Gastrocnemius medialis (tissue), 4 donors: Measurements from ENCODE around the gene CALM1. TPM values are rescaled to one million over a fixed set of nuclear protein-coding genes. Genes with fewer than 3 reads are reported as not detected.

Experiments used
- ATAC-seq, 2 donors: fragments of 150-250 bp; one replicate each; pipeline ENCODE4 v1.9.1; 2016
- DNase-seq, 2 donors: peaks; one replicate each; pipeline ENCODE4 v3.0.0-alpha.2; 2019
- H3K27ac ChIP-seq, 4 donors: fragments of 200-600 bp; sonication (generic); 1 replicate in 1 of 4; 2 replicates in 3 of 4; pipeline ENCODE4 v1.5.1; 2016 to 2018; ENCODE audit warnings: mild to moderate bottlenecking in 2 of 4, moderate library complexity in 1 of 4
- H3K27me3 ChIP-seq, 3 donors: fragments of 200-600 bp; sonication (generic) in 2 of 3; 1 replicate in 1 of 3; 2 replicates in 2 of 3; pipeline versions ENCODE4 v1.5.1 to v1.6.0; 2016 to 2019; ENCODE audit warnings: mild to moderate bottlenecking in 1 of 3, moderate library complexity in 1 of 3
- H3K36me3 ChIP-seq, 2 donors: fragments of 200-600 bp; sonication (generic) in 1 of 2; one replicate each; pipeline ENCODE4 v1.5.1; 2017 to 2018
- H3K4me1 ChIP-seq, 2 donors: fragments of 200-600 bp; sonication (generic) in 1 of 2; one replicate each; pipeline ENCODE4 v1.5.1; 2016 to 2017; ENCODE audit warnings: mild to moderate bottlenecking in 2 of 2
- H3K4me3 ChIP-seq, 4 donors: fragments of 200-600 bp; sonication (generic) in 3 of 4; 1 replicate in 1 of 4; 2 replicates in 3 of 4; pipeline ENCODE4 v1.5.1; 2016 to 2019; ENCODE audit warnings: mild to moderate bottlenecking in 2 of 4
- H3K9me3 ChIP-seq, 3 donors: fragments of 200-600 bp; sonication (generic) in 2 of 3; 1 replicate in 1 of 3; 2 replicates in 2 of 3; pipeline ENCODE4 v1.5.1; 2016 to 2019
- POLR2A ChIP-seq, 2 donors: fragments of 450-650 bp; IDR thresholded peaks; one replicate each; pipeline ENCODE4 v1.6.1; 2017; ENCODE audit warnings: antibody characterized with exemption in 2 of 2, mild to moderate bottlenecking in 2 of 2, moderate library complexity in 2 of 2
- in situ Hi-C, 4 donors: fragments of 200-750 bp; cut with MboI; loops; one replicate each; pipeline versions ENCODE4 v1.15.0 to v1.8.0; 2017; ENCODE audit warnings: low sequenced_read_pairs in 4 of 4
- intact Hi-C: fragments of 100-400 bp; cut with DNase I; formaldehyde crosslinking; loops from one replicate; pipeline ENCODE4 v1.15.1; 2023; ENCODE audit warnings: low total_unique reads
- total RNA-seq, 4 donors: library from RNA; depleted of rRNA; stranded (reverse); fragments of >200 nt; gene quantifications; one replicate each; pipeline versions ENCODE4 v1.1.0 to v1.2.3, GENCODE V29; 2016
- TF ChIP-seq, protein P1 (sequence below), 5 experiments: fragments of 450-650 bp in 3 of 5; fragments of 200-600 bp in 2 of 5; sonication (generic) in 2 of 5; IDR thresholded peaks in 4 of 5; conservative IDR thresholded peaks in 1 of 5; 1 replicate in 4 of 5; 2 replicates in 1 of 5; pipeline ENCODE4 v1.5.1; 2016 to 2019; ENCODE audit warnings: antibody characterized with exemption in 5 of 5, mild to moderate bottlenecking in 3 of 5, moderate library complexity in 3 of 5

The CALM1 gene
- total RNA-seq, 4 donors from 2014 or later, result 466 to 1,278 (median 1,009) TPM

DNA sequence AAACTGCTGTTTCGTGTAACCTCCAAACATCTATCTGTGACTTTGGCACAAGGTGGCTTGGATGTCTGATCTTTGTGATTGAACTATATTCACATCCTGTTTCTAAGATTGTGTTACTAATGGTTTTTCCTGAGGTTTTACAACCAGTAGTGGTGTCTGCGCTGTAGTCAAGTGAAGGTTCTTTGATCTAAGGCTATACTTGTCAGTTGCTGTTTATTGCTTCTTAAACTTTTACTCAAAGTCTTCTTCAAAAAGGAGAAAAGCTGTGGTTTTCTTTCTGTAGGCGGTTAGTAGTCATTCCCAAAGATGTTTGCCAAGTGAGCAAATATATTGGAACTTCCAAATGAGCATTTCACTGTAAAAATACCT lies 12.3 kb upstream of the CALM1 start:
- TF ChIP-seq, protein P1, sequence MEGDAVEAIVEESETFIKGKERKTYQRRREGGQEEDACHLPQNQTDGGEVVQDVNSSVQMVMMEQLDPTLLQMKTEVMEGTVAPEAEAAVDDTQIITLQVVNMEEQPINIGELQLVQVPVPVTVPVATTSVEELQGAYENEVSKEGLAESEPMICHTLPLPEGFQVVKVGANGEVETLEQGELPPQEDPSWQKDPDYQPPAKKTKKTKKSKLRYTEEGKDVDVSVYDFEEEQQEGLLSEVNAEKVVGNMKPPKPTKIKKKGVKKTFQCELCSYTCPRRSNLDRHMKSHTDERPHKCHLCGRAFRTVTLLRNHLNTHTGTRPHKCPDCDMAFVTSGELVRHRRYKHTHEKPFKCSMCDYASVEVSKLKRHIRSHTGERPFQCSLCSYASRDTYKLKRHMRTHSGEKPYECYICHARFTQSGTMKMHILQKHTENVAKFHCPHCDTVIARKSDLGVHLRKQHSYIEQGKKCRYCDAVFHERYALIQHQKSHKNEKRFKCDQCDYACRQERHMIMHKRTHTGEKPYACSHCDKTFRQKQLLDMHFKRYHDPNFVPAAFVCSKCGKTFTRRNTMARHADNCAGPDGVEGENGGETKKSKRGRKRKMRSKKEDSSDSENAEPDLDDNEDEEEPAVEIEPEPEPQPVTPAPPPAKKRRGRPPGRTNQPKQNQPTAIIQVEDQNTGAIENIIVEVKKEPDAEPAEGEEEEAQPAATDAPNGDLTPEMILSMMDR (IDR thresholded peaks at IDR 0.05 in 4 of 5, conservative IDR thresholded peaks at IDR 0.05 in 1 of 5), result no peak
- no peak for TF ChIP-seq POLR2A (IDR thresholded peaks at IDR 0.05)
- Histone ChIP-seq H3K4me1 (peaks cover 35 to 51% of the 10 kb centered on the region in 2 donors), H3K27ac (peak overlapping the region; percentile 97 to 99 (median 98)), H3K27me3 (no peaks in the 10 kb centered on the region), H3K9me3 (no peaks in the 10 kb centered on the region), H3K36me3 (no peaks in the 10 kb centered on the region), H3K4me3 (peak overlapping the region; percentile 65 to 78 (median 72))
- intact Hi-C loops (loop anchor here (1.0 to 10.0 kb wide), 8 partner anchors 12 to 770 kb away; partner anchors contain the start of genes RPS6KA5, TDP1 and TTC7B), in situ Hi-C loops (loop anchor here in 3 of 4 donors (10.0 to 25.0 kb wide), 4 partner anchors 370 to 1822 kb away; partner anchors contain the start of genes PTPN21 (in 1 of the 3), RPS6KA5 (in 1 of the 3) and ZC3H14 (in 1 of the 3))
- ATAC-seq (no peak), DNase-seq (no peak)

DNA sequence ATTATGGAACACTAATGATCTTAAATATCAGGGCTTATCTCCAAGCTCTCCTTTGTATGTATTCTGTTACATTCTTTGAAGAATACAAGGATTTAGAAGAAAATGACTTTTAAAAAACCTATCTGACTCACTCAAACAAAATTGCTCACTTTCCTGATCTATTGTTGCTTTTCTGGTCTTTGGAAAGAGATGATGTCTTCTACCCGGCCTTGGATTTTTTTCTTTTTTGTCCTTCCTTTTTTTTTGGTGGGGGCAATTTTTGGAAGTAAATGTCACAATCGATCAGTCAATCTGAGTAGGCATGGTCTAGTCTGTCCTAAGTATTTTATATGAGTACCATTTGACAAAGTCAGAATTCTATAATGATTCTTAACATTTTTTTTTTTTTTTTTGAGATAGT lies 10.5 kb upstream of the CALM1 start:
- Histone ChIP-seq H3K27me3 (no peaks in the 10 kb centered on the region), H3K4me1 (peaks cover 29 to 41% of the 10 kb centered on the region in 2 donors), H3K4me3 (no peak overlapping the region), H3K36me3 (no peaks in the 10 kb centered on the region), H3K9me3 (no peaks in the 10 kb centered on the region), H3K27ac (peak overlapping the region in 1 of 4 donors; percentile 99)
- DNase-seq (no peak), ATAC-seq (no peak)
- in situ Hi-C loops (loop anchor here in 3 of 4 donors (10.0 to 25.0 kb wide), 4 partner anchors 368 to 1824 kb away; partner anchors contain the start of genes PTPN21 (in 1 of the 3), RPS6KA5 (in 1 of the 3) and ZC3H14 (in 1 of the 3)), intact Hi-C loops (loop anchor here (10.0 kb wide), 1 partner anchor 768 kb away; no protein-coding TSS in a partner anchor)
- no peak for TF ChIP-seq POLR2A (IDR thresholded peaks at IDR 0.05)
- TF ChIP-seq, protein P1 (IDR thresholded peaks at IDR 0.05 in 4 of 5, conservative IDR thresholded peaks at IDR 0.05 in 1 of 5), result no peak

DNA sequence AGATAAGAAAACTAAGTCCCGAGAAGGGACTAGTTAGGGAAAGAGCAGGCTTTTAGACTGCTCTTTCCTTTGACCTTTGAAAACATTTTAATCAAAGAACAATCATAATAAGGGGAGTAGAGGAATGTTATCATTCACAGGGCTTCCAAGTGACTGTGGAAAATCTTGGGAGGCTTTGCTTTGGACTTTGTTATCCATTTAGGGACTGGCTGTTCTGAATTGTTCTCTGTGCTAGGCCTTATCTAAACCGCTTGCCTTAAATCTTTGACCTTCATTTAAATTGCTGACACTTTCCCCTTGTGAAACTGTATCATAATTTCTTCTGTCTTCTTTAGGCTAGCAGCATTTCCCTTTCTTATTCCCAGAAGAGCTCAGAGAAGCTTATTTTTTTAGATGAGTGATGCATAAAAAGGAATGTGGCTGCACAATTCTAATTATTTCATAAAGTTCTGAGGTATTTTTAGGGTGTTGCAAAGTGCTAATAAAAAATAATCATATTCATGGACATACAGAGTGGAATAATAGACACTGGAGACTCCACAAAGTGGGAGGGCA lies 9.5 kb upstream of the CALM1 start:
- in situ Hi-C loops, result loop anchor here in 3 of 4 donors (10.0 to 25.0 kb wide), 4 partner anchors 368 to 1825 kb away; partner anchors contain the start of genes PTPN21 (in 1 of the 3), RPS6KA5 (in 1 of the 3) and ZC3H14 (in 1 of the 3)
- TF ChIP-seq, protein P1 (IDR thresholded peaks at IDR 0.05 in 4 of 5, conservative IDR thresholded peaks at IDR 0.05 in 1 of 5), result no peak
- no peak for TF ChIP-seq POLR2A (IDR thresholded peaks at IDR 0.05)
- intact Hi-C loops, result loop anchor here (10.0 kb wide), 1 partner anchor 768 kb away; no protein-coding TSS in a partner anchor
- Histone ChIP-seq H3K4me3 (no peak overlapping the region), H3K27me3 (no peaks in the 10 kb centered on the region), H3K27ac (peak overlapping the region in 3 of 4 donors; percentile 74 to 82 (median 82)), H3K9me3 (no peaks in the 10 kb centered on the region), H3K36me3 (no peaks in the 10 kb centered on the region), H3K4me1 (peaks cover 22 to 31% of the 10 kb centered on the region in 2 donors)
- ATAC-seq, result no peak
- no peak for DNase-seq

DNA sequence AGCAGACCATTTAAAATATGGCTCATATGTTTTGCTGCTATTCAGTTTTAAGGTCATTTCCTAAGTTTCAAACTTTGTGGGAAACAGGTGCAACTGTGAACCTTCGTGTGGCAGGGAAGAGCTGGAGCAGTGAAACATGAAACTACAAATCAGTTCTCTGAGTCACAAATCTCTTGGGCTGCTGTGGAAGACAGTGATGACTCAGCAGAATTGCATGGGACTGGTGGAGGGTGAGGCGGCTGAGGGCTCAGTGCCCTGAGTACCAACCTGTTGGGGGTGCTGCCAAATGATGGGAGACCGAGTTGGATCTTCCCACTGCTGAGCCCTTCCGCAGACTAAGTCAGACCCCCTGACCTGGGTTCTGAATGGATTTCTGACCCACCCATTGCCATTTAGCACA lies 8.4 kb upstream of the CALM1 start:
- peak; percentile 83 to 86 for ATAC-seq

DNA sequence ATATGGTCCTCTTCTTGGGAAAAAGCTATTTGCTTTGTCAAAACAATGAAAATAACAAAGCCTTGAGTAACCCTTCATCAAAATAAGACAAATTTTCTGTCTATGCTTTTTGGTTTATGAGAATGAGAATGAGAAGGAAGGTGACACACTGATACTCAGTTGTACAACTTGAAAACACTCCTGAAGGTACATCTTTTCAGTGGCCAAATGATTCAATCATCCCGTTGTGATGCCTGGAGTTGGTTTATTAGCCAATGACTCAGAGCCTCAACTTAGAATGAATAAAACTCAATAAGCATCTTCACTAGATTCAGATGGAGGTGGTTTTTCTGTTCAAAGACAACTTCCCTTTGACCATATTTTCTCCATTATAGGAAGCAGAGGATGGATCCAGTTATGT lies 7.8 kb upstream of the CALM1 start:
- TF ChIP-seq, protein P1 (IDR thresholded peaks at IDR 0.05 in 4 of 5, conservative IDR thresholded peaks at IDR 0.05 in 1 of 5), result no peak
- TF ChIP-seq POLR2A (IDR thresholded peaks at IDR 0.05), result no peak
- intact Hi-C loops, result loop anchor here (10.0 kb wide), 1 partner anchor 766 kb away; no protein-coding TSS in a partner anchor
- in situ Hi-C loops, result loop anchor here in 3 of 4 donors (10.0 to 25.0 kb wide), 4 partner anchors 366 to 1827 kb away; partner anchors contain the start of genes PTPN21 (in 1 of the 3), RPS6KA5 (in 1 of the 3) and ZC3H14 (in 1 of the 3)
- H3K9me3 ChIP-seq, result no peaks in the 10 kb centered on the region
- ATAC-seq (peak; percentile 21 to 61), DNase-seq (no peak)
- no peak overlapping the region for H3K4me3 ChIP-seq
- no peaks in the 10 kb centered on the region for H3K36me3 ChIP-seq
- peaks cover 21 to 31% of the 10 kb centered on the region in 2 donors for H3K4me1 ChIP-seq
- H3K27ac ChIP-seq, result peak overlapping the region; percentile 63 to 82 (median 78)
- H3K27me3 ChIP-seq, result no peaks in the 10 kb centered on the region

More for the DNA sequence above, 8.4 kb upstream of the CALM1 start:
- Histone ChIP-seq H3K36me3 (no peaks in the 10 kb centered on the region), H3K9me3 (no peaks in the 10 kb centered on the region), H3K4me3 (peak overlapping the region in 2 of 4 donors; percentile 8 to 18), H3K27ac (peak overlapping the region; percentile 63 to 82 (median 78)), H3K4me1 (peaks cover 22 to 31% of the 10 kb centered on the region in 2 donors), H3K27me3 (no peaks in the 10 kb centered on the region)
- no peak for TF ChIP-seq POLR2A (IDR thresholded peaks at IDR 0.05)
- in situ Hi-C loops (loop anchor here in 3 of 4 donors (10.0 to 25.0 kb wide), 4 partner anchors 366 to 1826 kb away; partner anchors contain the start of genes PTPN21 (in 1 of the 3), RPS6KA5 (in 1 of the 3) and ZC3H14 (in 1 of the 3)), intact Hi-C loops (loop anchor here (10.0 kb wide), 1 partner anchor 766 kb away; no protein-coding TSS in a partner anchor)
- DNase-seq, result peak; percentile 63 to 82
